Lower lobe of right lung (tissue), 2 donors: ENCODE results near the gene IL18. TPM values are rescaled to one million over a fixed set of nuclear protein-coding genes. Genes with fewer than 3 reads are reported as not detected.
A peak's percentile ranks its signal among the peaks of the same experiment; 100 is the strongest.

Source experiments
- ATAC-seq, 2 donors: fragments of 200-7000 bp; cut with Tn5 transposase; one replicate each; pipeline ENCODE4 v1.9.1; 2020 to 2022; ENCODE audit warnings: mild to moderate bottlenecking in 2 of 2, moderate library complexity in 2 of 2
- DNase-seq: peaks from one replicate; pipeline ENCODE4 v3.0.0-alpha.2; 2020
- H3K27ac ChIP-seq: fragments of 200-600 bp; one replicate; pipeline ENCODE4 v1.8.0; 2022
- H3K27me3 ChIP-seq: fragments of 200-600 bp; one replicate; pipeline ENCODE4 v1.8.0; 2022; ENCODE audit warnings: low read depth
- H3K36me3 ChIP-seq: fragments of 200-600 bp; one replicate; pipeline ENCODE4 v1.8.0; 2022; ENCODE audit warnings: mild to moderate bottlenecking
- H3K4me1 ChIP-seq: fragments of 200-600 bp; one replicate; pipeline ENCODE4 v1.8.0; 2022
- H3K4me3 ChIP-seq: fragments of 200-600 bp; one replicate; pipeline ENCODE4 v1.8.0; 2022; ENCODE audit warnings: mild to moderate bottlenecking
- H3K9me3 ChIP-seq: fragments of 200-600 bp; one replicate; pipeline ENCODE4 v1.8.0; 2022
- intact Hi-C: fragments of 100-400 bp; cut with DNase I; formaldehyde crosslinking; loops from one replicate; pipeline ENCODE4 v1.11.0; 2022
- total RNA-seq: library from RNA; stranded (reverse); fragmentation: NEBNext Ultra II Directional; extraction: Animal tissue kit (Norgen Biotek cat#: 25700); gene quantifications from one replicate; pipeline ENCODE4 v1.2.1, GENCODE V29; 2021
- TF ChIP-seq, protein P1 (sequence below): fragments of 200-600 bp; IDR thresholded peaks from one replicate; pipeline ENCODE4 v1.8.0; 2022; ENCODE audit warnings: antibody characterized with exemption, mild to moderate bottlenecking
- donor health status: DM: no; HTN: yes; CAD: no; lungs with severe emphysema.

Gene IL18
- total RNA-seq, 1 donor from 2014 or later = 48.7 TPM

DNA sequence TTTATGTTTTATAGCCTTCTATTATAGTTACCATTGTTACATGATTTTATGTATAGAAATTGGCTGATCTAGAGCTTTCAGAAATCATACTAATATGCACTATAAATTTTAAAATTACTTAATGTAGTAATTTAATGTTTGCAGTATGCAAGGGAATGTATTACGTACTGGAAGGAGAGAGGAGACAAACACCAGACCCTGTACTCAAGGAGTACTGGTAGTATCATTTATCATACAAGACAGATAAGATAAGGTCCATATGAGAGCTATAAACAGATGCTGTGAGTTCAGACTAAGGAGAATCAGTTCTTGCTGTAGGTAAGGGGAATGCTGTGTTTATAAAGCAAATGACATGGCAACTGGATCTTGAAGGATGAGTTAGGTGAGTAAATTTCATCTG, 12.2 kb upstream of the IL18 start:
- Histone ChIP-seq H3K9me3 (no peaks in the 10 kb centered on the region), H3K4me3 (no peak overlapping the region), H3K27ac (peak overlapping the region; percentile 60), H3K36me3 (no peaks in the 10 kb centered on the region), H3K4me1 (peaks cover 9% of the 10 kb centered on the region), H3K27me3 (no peaks in the 10 kb centered on the region)
- ATAC-seq = no peak
- intact Hi-C loops = no loop called here
- TF ChIP-seq, protein P1, sequence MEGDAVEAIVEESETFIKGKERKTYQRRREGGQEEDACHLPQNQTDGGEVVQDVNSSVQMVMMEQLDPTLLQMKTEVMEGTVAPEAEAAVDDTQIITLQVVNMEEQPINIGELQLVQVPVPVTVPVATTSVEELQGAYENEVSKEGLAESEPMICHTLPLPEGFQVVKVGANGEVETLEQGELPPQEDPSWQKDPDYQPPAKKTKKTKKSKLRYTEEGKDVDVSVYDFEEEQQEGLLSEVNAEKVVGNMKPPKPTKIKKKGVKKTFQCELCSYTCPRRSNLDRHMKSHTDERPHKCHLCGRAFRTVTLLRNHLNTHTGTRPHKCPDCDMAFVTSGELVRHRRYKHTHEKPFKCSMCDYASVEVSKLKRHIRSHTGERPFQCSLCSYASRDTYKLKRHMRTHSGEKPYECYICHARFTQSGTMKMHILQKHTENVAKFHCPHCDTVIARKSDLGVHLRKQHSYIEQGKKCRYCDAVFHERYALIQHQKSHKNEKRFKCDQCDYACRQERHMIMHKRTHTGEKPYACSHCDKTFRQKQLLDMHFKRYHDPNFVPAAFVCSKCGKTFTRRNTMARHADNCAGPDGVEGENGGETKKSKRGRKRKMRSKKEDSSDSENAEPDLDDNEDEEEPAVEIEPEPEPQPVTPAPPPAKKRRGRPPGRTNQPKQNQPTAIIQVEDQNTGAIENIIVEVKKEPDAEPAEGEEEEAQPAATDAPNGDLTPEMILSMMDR = no peak
- DNase-seq = no peak

DNA sequence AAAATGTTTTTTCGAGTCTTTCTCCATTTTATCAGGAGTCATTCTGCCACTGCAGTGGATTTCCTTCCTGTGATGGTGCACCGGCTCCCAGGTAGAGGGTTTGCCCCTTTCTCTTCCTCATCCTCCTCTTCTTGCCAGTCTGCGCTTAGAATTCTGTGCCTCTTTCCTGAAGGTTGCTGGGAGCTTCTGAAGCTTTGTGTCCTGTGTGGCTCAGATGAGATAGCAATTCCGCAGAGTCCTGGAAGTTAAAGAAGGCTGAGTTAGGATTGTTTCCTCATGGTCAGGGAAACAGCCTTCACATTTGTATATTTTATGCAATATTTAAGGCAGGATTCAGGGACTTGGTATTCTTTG, 11.7 kb upstream of the IL18 start:
- Histone ChIP-seq H3K36me3 (no peaks in the 10 kb centered on the region), H3K4me3 (peak overlapping the region; percentile 45), H3K27ac (peak overlapping the region; percentile 60), H3K27me3 (no peaks in the 10 kb centered on the region), H3K9me3 (no peaks in the 10 kb centered on the region), H3K4me1 (peaks cover 9% of the 10 kb centered on the region)
- intact Hi-C loops = no loop called here
- ATAC-seq (peak in 1 of 2 donors; percentile 30), DNase-seq (no peak)
- TF ChIP-seq, protein P1 = no peak

DNA sequence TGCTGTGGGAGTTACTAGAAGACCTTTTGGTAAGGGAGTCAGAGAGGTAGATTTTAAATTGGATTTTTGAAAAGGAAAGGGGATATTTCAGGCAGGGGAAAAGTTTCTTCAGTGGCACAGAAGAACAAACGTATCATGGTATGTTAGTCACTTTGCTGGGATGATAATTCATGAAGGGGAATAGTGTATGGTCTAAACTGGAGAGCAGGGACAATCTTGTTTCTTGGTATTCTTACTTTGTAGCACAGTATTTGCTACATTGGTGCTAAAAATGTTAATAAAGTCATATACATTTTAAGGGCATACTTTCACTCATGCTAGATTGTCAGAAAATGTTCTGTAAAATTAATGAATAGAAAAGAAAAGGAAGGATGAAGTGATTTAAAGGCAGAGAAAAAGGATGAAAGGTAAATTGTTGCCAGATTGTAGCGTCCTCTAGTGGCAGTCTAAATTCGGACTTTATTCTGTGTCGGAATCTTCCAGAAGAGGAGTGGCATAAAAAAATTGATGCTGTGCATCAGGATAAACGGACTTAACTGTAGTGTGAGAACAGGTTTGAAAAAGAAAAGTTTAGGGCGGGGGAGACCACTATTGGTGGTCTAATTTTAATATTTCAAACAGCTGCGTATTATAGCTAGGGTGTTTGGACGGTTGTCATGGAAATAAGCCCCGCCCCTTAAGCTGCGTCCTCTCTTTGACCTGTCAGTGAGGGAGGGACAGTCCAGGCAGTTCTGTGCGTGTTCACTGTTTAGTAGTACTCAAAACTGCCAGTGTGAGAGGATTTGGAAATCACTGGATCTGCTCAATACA, 11.1 kb upstream of the IL18 start, which contains the start of gene BCO2:
BCO2 (plus strand) TSS at position 724 of the 810 bp plus-strand sequence. CDS start 90 bp downstream, outside the sequence.
- intact Hi-C loops = no loop called here
- peak within 1 kb of the TSS; percentile 60 for H3K27ac ChIP-seq

DNA sequence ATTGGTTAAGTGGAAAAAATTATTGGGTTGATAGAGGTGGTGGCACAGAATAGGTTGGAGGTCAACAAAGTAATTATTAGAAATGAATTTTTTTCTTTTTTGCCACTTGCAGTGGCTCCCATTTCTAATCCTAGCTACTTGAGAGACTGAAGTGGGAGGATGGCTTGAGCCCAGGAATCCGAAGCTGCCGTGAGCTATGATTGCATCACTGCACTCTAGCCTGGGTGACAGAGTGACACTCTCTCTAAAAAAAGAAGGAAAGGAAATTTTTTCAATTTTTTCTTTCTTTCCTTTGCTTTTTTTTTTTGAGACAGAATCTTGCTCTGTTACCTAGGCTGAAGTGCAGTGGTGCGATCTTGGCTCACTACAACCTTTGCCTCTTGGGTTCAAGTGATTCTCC, 9.3 kb upstream of the IL18 start:
- Histone ChIP-seq H3K27ac (no peak overlapping the region), H3K9me3 (no peaks in the 10 kb centered on the region), H3K4me1 (peaks cover 9% of the 10 kb centered on the region), H3K36me3 (no peaks in the 10 kb centered on the region), H3K4me3 (no peak overlapping the region), H3K27me3 (no peaks in the 10 kb centered on the region)
- ATAC-seq (peak; percentile 27 to 68), DNase-seq (peak; percentile 59)
- TF ChIP-seq, protein P1 = no peak
- intact Hi-C loops = no loop called here

More for the DNA sequence above, 11.1 kb upstream of the IL18 start, which contains the start of gene BCO2:
- no peaks in the 10 kb centered on the region for H3K36me3 ChIP-seq
- peak; percentile 83 for DNase-seq
- H3K4me1 ChIP-seq = peaks cover 9% of the 10 kb centered on the region
- H3K27me3 ChIP-seq = no peaks in the 10 kb centered on the region
- ATAC-seq = peak; percentile 96
- H3K4me3 ChIP-seq = peak within 1 kb of the TSS; percentile 45
- TF ChIP-seq, protein P1 = peak; percentile 77
- H3K9me3 ChIP-seq = no peaks in the 10 kb centered on the region

DNA sequence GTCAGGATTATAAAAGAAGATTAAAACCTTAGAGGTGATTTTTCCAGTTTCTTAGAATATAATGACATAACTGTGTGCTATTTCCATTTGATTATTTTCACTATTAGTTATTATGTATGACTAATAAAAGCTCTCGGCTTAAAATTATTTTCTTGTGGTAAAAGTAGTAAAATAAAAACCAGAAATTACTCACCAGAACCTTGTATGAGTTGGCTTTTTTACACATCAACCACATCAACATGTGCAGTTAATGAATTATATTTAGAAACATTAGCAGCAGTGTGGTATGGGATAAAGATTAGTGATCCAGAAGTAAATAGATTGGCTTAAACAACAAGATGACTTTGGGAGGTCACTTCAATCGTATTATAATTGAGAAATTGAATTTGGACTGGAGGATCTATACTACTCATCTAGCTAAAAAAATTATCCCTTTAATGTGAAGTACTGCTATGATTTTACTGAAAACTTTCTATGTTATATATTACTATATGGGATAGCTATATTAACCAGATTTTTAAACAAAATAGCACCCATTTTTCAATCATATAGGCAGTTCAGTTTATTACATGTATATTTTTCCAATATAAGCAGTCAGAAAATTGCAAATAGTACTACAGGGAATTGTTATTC, 8.6 kb upstream of the IL18 start:
- TF ChIP-seq, protein P1 = no peak
- no peaks in the 10 kb centered on the region for H3K9me3 ChIP-seq
- peaks cover 9% of the 10 kb centered on the region for H3K4me1 ChIP-seq
- DNase-seq = no peak
- ATAC-seq = no peak
- no peak overlapping the region for H3K4me3 ChIP-seq
- intact Hi-C loops = no loop called here
- H3K27ac ChIP-seq = no peak overlapping the region
- H3K27me3 ChIP-seq = no peaks in the 10 kb centered on the region
- no peaks in the 10 kb centered on the region for H3K36me3 ChIP-seq
